Smooth muscle cell of bladder (primary cell): ENCODE results near the gene H2BW1. TPM values are rescaled to one million over a fixed set of nuclear protein-coding genes. Genes with fewer than 3 reads are reported as not detected.

Experiments used
- total RNA-seq: library from RNA; depleted of rRNA; stranded (reverse); fragments of >200 nt; gene quantifications from 2 replicates; pipeline ENCODE4 v1.2.3, GENCODE V29; 2014

Gene H2BW1
- total RNA-seq, result not detected in 2 replicates

GRCh38 chrX:104013606-104014005, at the start of gene H2BW1:
H2BW1 (minus strand) TSS chrX:104013708; CDS start chrX:104013576, 132 bp downstream.

GRCh38 chrX:104039689-104040505, 26.4 kb upstream of the H2BW1 start, which contains the start of gene H2BW2:
H2BW2 (plus strand) TSS chrX:104039956; CDS start chrX:104039995, 39 bp downstream.

GRCh38 chrX:103962411-103963278, 50.9 kb downstream of the H2BW1 start, which contains the start of gene TMSB15B:
TMSB15B (plus strand) TSS chrX:103962627.

Other genes starting within 250 kb of the H2BW1 start
- gene PLP1, start 236.9 kb downstream of the H2BW1 start, total RNA-seq, result under 0.01 and 0.18 TPM in 2 replicates
- 0.43 and 1.2 TPM in 2 replicates for gene RAB9B, start 181.5 kb downstream of the H2BW1 start, total RNA-seq
- gene TMSB15B, start 51.1 kb downstream of the H2BW1 start, total RNA-seq, result 2.1 and 2.7 TPM in 2 replicates
- gene H2BW2, start 26.2 kb upstream of the H2BW1 start, total RNA-seq, result not detected in 2 replicates
- 3.3 and 3.4 TPM in 2 replicates for gene TMSB15C, start 62.5 kb upstream of the H2BW1 start, total RNA-seq
- 0.55 and 0.57 TPM in 2 replicates for gene ZCCHC18, start 98.8 kb upstream of the H2BW1 start, total RNA-seq
- gene SLC25A53, start 143.3 kb upstream of the H2BW1 start, total RNA-seq, result 10.1 and 11.0 TPM in 2 replicates
- gene FAM199X, start 152.7 kb upstream of the H2BW1 start, total RNA-seq, result 12.2 and 12.8 TPM in 2 replicates
- not detected in 2 replicates for gene ESX1, start 241.2 kb upstream of the H2BW1 start, total RNA-seq